Right lobe of liver (tissue), 6 donors: Measurements from ENCODE around the gene PKD2. TPM values are rescaled to one million over a fixed set of nuclear protein-coding genes. Genes with fewer than 3 reads are reported as not detected.

Experiments
- ATAC-seq, 4 donors: fragments of 200-7000 bp; cut with Tn5 transposase; one replicate each; pipeline ENCODE4 v1.9.1; 2020; ENCODE audit warnings: mild to moderate bottlenecking in 4 of 4, moderate library complexity in 4 of 4
- DNase-seq, 3 donors: peaks; one replicate each; pipeline ENCODE4 v3.0.0-alpha.2; 2020
- H3K27ac ChIP-seq, 3 donors: fragments of 200-600 bp; one replicate each; pipeline ENCODE4 v1.8.0; 2022
- H3K27me3 ChIP-seq, 2 donors: fragments of 200-600 bp; one replicate each; pipeline ENCODE4 v1.8.0; 2022
- H3K36me3 ChIP-seq, 4 donors: fragments of 200-600 bp; sonication (generic) in 1 of 4; one replicate each; pipeline versions ENCODE4 v1.5.1 to v1.8.0; 2017 to 2022; ENCODE audit warnings: control low read depth in 1 of 4
- H3K4me1 ChIP-seq, 4 donors: fragments of 200-600 bp; sonication (generic) in 1 of 4; one replicate each; pipeline versions ENCODE4 v1.5.1 to v1.8.0; 2017 to 2022; ENCODE audit warnings: control low read depth in 1 of 4
- H3K4me3 ChIP-seq, 3 donors: fragments of 200-600 bp; one replicate each; pipeline ENCODE4 v1.8.0; 2022
- H3K9me3 ChIP-seq, 4 donors: fragments of 200-600 bp; sonication (generic) in 1 of 4; one replicate each; pipeline versions ENCODE4 v1.5.1 to v1.8.0; 2017 to 2022; ENCODE audit warnings: control low read depth in 1 of 4
- CTCF ChIP-seq, 4 donors: fragments of 200-600 bp in 3 of 4; fragments of 450-650 bp in 1 of 4; IDR thresholded peaks; one replicate each; pipeline versions ENCODE4 v1.5.1 to v1.8.0; 2016 to 2022; ENCODE audit warnings: antibody characterized with exemption in 4 of 4, mild to moderate bottlenecking in 2 of 4
- POLR2A ChIP-seq: fragments of 450-650 bp; IDR thresholded peaks from one replicate; pipeline ENCODE4 v1.6.1; 2017; ENCODE audit warnings: antibody characterized with exemption, mild to moderate bottlenecking
- WGBS: methylation state at CpG from one replicate; pipeline ENCODE4 v1.1.6; 2018; ENCODE audit warnings: low coverage, low lambda C conversion rate; ENCODE audit not compliant: insufficient coverage; ENCODE audit errors: missing lambda C conversion rate; 5-methylcytosine and 5-hydroxymethylcytosine counted together
- intact Hi-C, 2 donors: fragments of 100-400 bp; cut with DNase I; formaldehyde crosslinking; loops; one replicate each; pipeline versions ENCODE4 v1.11.2 to v1.14.1; 2022
- total RNA-seq, 6 experiments: library from RNA; depleted of rRNA in 2 of 6; stranded (reverse); fragments of >200 nt in 2 of 6; fragmentation: NEBNext Ultra II Directional in 3 of 6; extraction: Animal tissue kit (Norgen Biotek cat#: 25700) in 3 of 6; gene quantifications; one replicate each; pipeline versions ENCODE4 v1.1.0 to v1.2.4, GENCODE V29; 2016 to 2023
- donor health status: DM: no; HTN: yes; CAD: no.
- donor health status: DM: no; HTN: no; CAD: no.
- donor health status: DM: no; HTN: no; CAD: no.
- donor health status: DM: no; HTN: yes; CAD: no.
- donor health status: DM: no; HTN: yes; CAD: no.

The PKD2 gene
- total RNA-seq, 6 experiments from 2014 or later: 5.5 to 9.0 (median 6.7) TPM

DNA sequence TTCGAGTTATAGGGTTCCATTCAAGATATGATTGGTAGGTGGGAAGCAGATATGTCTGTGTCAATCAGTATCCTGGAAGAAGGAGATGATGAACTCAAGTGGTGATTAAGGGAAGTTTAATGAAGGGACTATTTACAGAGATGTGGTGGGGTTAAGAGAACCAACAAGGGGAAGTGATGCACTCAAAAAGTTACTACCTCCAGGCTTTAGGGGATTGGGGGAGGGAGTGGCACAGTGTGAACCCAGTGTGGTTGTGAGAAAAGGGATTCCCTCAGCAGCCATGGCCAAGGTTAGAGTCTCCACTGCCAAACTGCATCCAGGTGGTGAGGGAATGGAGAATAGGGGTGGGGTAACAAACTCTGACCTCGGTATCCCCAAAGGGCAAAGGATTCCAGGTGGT is 27.9 kb downstream of the PKD2 start:
- H3K4me1 ChIP-seq: no peaks in the 10 kb centered on the region
- DNase-seq: no peak
- WGBS: 100% methylated on average over 1 of the region's 2 CpGs
- H3K4me3 ChIP-seq: no peak overlapping the region
- TF ChIP-seq POLR2A: no peak
- no peak for TF ChIP-seq CTCF (IDR thresholded peaks at IDR 0.05)
- no peaks in the 10 kb centered on the region for H3K9me3 ChIP-seq
- H3K36me3 ChIP-seq: peaks cover 0 to 25% (median 2%) of the 10 kb centered on the region in 4 donors
- no peak for ATAC-seq
- no peaks in the 10 kb centered on the region for H3K27me3 ChIP-seq
- intact Hi-C loops: no loop called here
- no peak overlapping the region for H3K27ac ChIP-seq

GRCh38 chr4:88037447-88037846 is 30.0 kb downstream of the PKD2 start:
- no peak for TF ChIP-seq POLR2A
- no peak for TF ChIP-seq CTCF (IDR thresholded peaks at IDR 0.05)
- intact Hi-C loops: no loop called here
- 85% methylated on average over 1 of the region's 1 CpG for WGBS
- Histone ChIP-seq H3K4me1 (no peaks in the 10 kb centered on the region), H3K9me3 (no peaks in the 10 kb centered on the region), H3K27me3 (no peaks in the 10 kb centered on the region), H3K4me3 (no peak overlapping the region), H3K27ac (no peak overlapping the region), H3K36me3 (peaks cover 0 to 27% (median 3%) of the 10 kb centered on the region in 4 donors)
- DNase-seq: no peak
- no peak for ATAC-seq

- intact Hi-C loops: no loop called here
- Histone ChIP-seq H3K4me3 (no peak overlapping the region), H3K4me1 (no peaks in the 10 kb centered on the region), H3K27ac (no peak overlapping the region), H3K9me3 (no peaks in the 10 kb centered on the region), H3K27me3 (no peaks in the 10 kb centered on the region), H3K36me3 (peaks cover 0 to 27% (median 3%) of the 10 kb centered on the region in 4 donors)
- DNase-seq (no peak), ATAC-seq (no peak)
- TF ChIP-seq CTCF (IDR thresholded peaks at IDR 0.05) (no peak), POLR2A (no peak)
- WGBS: 62% methylated on average over 2 of the region's 4 CpGs
These were observed 30.5 kb downstream of the PKD2 start for GRCh38 chr4:88037936-88038335.

DNA sequence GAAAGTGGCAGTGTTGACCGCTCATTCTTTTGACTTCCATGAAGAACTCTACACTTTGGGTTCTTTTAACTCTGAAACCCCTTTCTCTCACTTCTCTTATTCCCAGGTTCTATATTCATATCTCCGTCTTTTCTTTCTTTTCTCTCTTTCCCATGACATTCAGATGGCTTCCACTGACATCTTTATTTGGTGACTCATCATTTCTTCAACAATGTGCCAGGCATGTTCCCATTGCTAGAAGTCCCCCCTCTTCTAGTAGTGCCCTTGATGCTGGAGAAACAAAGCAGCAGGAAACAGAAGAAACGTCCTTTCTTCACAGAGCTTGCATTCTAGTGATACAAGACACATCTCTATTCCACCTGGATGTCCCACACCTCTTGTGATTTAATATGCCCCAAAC is 33.3 kb downstream of the PKD2 start:
- intact Hi-C loops: no loop called here
- Histone ChIP-seq H3K4me3 (no peak overlapping the region), H3K9me3 (no peaks in the 10 kb centered on the region), H3K36me3 (peaks cover 0 to 35% (median 3%) of the 10 kb centered on the region in 4 donors), H3K4me1 (no peaks in the 10 kb centered on the region), H3K27ac (no peak overlapping the region), H3K27me3 (no peaks in the 10 kb centered on the region)
- TF ChIP-seq POLR2A (no peak), CTCF (IDR thresholded peaks at IDR 0.05) (no peak)
- ATAC-seq (no peak), DNase-seq (no peak)
- WGBS: 76% methylated on average over 3 of the region's 3 CpGs

- Histone ChIP-seq H3K27me3 (no peaks in the 10 kb centered on the region), H3K9me3 (no peaks in the 10 kb centered on the region), H3K36me3 (peaks cover 0 to 29% (median 3%) of the 10 kb centered on the region in 4 donors), H3K4me1 (no peaks in the 10 kb centered on the region), H3K27ac (no peak overlapping the region), H3K4me3 (no peak overlapping the region)
- intact Hi-C loops: no loop called here
- DNase-seq (no peak), ATAC-seq (peak; percentile 66 to 95 (median 74))
- TF ChIP-seq CTCF (IDR thresholded peaks at IDR 0.05) (no peak), POLR2A (no peak)
- WGBS: 40% methylated on average over 1 of the region's 2 CpGs
These were observed 34.2 kb downstream of the PKD2 start for GRCh38 chr4:88041626-88042025.
